ENCODE data around the gene CCDC112.

Gene CCDC112

GRCh38 chr5:115304496-115304895 lies 8.0 kb upstream of the CCDC112 start:
- Histone ChIP-seq H3K4me2 (ENCODE audit: low read length) (no peak overlapping the region), H3K27me3 (ENCODE audit: insufficient read depth, low read length) (peaks cover 4% of the 10 kb centered on the region; the same call in 1 of the 2 replicates), H3K9ac (ENCODE audit: low read length) (no peak overlapping the region), H3K79me2 (ENCODE audit: insufficient read depth, low read length) (no peaks in the 10 kb centered on the region), H3K9me3 (ENCODE audit: low read length) (no peaks in the 10 kb centered on the region), H3K27ac (ENCODE audit: low read depth, low read length, poor library complexity, severe bottlenecking) (no peak overlapping the region), H3K4me1 (ENCODE audit: insufficient read depth, low read length, severe bottlenecking) (no peaks in the 10 kb centered on the region), H3K4me3 (ENCODE audit: low read depth, low read length, poor library complexity, severe bottlenecking) (no peak overlapping the region), H2AFZ (ENCODE audit: low read length) (no peak overlapping the region), H3K36me3 (ENCODE audit: insufficient read depth, low read length) (no peaks in the 10 kb centered on the region), H3F3A (ENCODE audit: insufficient read depth, low read length) (no peaks in the 10 kb centered on the region), H4K20me1 (ENCODE audit: insufficient read depth, low read length) (no peaks in the 10 kb centered on the region), H3K9me2 (ENCODE audit: low read depth, low read length) (no peaks in the 10 kb centered on the region)
- TF ChIP-seq CTCF (IDR thresholded peaks at IDR 0.05; ENCODE audit: low read length) = no peak
- TF ChIP-seq EZH2 (IDR thresholded peaks at IDR 0.05; ENCODE audit: borderline replicate concordance, low read length) = no peak

GRCh38 chr5:115298811-115299210 lies 2.4 kb upstream of the CCDC112 start:
- no peaks in the 10 kb centered on the region for H3F3A ChIP-seq (ENCODE audit: insufficient read depth, low read length)
- peaks cover 11% of the 10 kb centered on the region for H3K4me1 ChIP-seq (ENCODE audit: insufficient read depth, low read length, severe bottlenecking)
- H3K27ac ChIP-seq (ENCODE audit: low read depth, low read length, poor library complexity, severe bottlenecking) = no peak overlapping the region
- no peaks in the 10 kb centered on the region for H3K36me3 ChIP-seq (ENCODE audit: insufficient read depth, low read length)
- H3K9ac ChIP-seq (ENCODE audit: low read length) = no peak overlapping the region
- H2AFZ ChIP-seq (ENCODE audit: low read length) = no peak overlapping the region
- no peaks in the 10 kb centered on the region for H4K20me1 ChIP-seq (ENCODE audit: insufficient read depth, low read length)
- H3K4me3 ChIP-seq (ENCODE audit: low read depth, low read length, poor library complexity, severe bottlenecking) = no peak overlapping the region
- H3K79me2 ChIP-seq (ENCODE audit: insufficient read depth, low read length) = no peaks in the 10 kb centered on the region
- peaks cover 4% of the 10 kb centered on the region; the same call in 1 of the 2 replicates for H3K27me3 ChIP-seq (ENCODE audit: insufficient read depth, low read length)
- no peaks in the 10 kb centered on the region for H3K9me3 ChIP-seq (ENCODE audit: low read length)
- H3K9me2 ChIP-seq (ENCODE audit: low read depth, low read length) = no peaks in the 10 kb centered on the region
- H3K4me2 ChIP-seq (ENCODE audit: low read length) = no peak overlapping the region
- TF ChIP-seq CTCF (IDR thresholded peaks at IDR 0.05; ENCODE audit: low read length) (no peak), EZH2 (IDR thresholded peaks at IDR 0.05; ENCODE audit: borderline replicate concordance, low read length) (no peak)

GRCh38 chr5:115297031-115297430 lies 577 bp upstream of the CCDC112 start:
- H3K27me3 ChIP-seq (ENCODE audit: insufficient read depth, low read length) = peaks cover 4% of the 10 kb centered on the region; the same call in 1 of the 2 replicates
- no peaks in the 10 kb centered on the region for H3K9me2 ChIP-seq (ENCODE audit: low read depth, low read length)
- no peak overlapping the region for H2AFZ ChIP-seq (ENCODE audit: low read length)
- H3F3A ChIP-seq (ENCODE audit: insufficient read depth, low read length) = no peaks in the 10 kb centered on the region
- peaks cover 11% of the 10 kb centered on the region for H3K4me1 ChIP-seq (ENCODE audit: insufficient read depth, low read length, severe bottlenecking)
- no peak for TF ChIP-seq EZH2 (IDR thresholded peaks at IDR 0.05; ENCODE audit: borderline replicate concordance, low read length)
- H3K4me3 ChIP-seq (ENCODE audit: low read depth, low read length, poor library complexity, severe bottlenecking) = peak overlapping the region; percentile 54
- no peak overlapping the region for H3K9ac ChIP-seq (ENCODE audit: low read length)
- H4K20me1 ChIP-seq (ENCODE audit: insufficient read depth, low read length) = no peaks in the 10 kb centered on the region
- H3K79me2 ChIP-seq (ENCODE audit: insufficient read depth, low read length) = no peaks in the 10 kb centered on the region
- H3K36me3 ChIP-seq (ENCODE audit: insufficient read depth, low read length) = no peaks in the 10 kb centered on the region
- H3K27ac ChIP-seq (ENCODE audit: low read depth, low read length, poor library complexity, severe bottlenecking) = no peak overlapping the region
- H3K9me3 ChIP-seq (ENCODE audit: low read length) = peaks cover 2% of the 10 kb centered on the region; the same call in 1 of the 2 replicates
- H3K4me2 ChIP-seq (ENCODE audit: low read length) = peak overlapping the region; percentile 55

- Histone ChIP-seq H3K4me3 (ENCODE audit: low read depth, low read length, poor library complexity, severe bottlenecking) (peak overlapping the region; percentile 73), H3K9me2 (ENCODE audit: low read depth, low read length) (no peaks in the 10 kb centered on the region), H3K4me1 (ENCODE audit: insufficient read depth, low read length, severe bottlenecking) (peaks cover 11% of the 10 kb centered on the region), H3K27me3 (ENCODE audit: insufficient read depth, low read length) (peaks cover 4% of the 10 kb centered on the region; the same call in 1 of the 2 replicates), H4K20me1 (ENCODE audit: insufficient read depth, low read length) (no peaks in the 10 kb centered on the region), H3F3A (ENCODE audit: insufficient read depth, low read length) (no peaks in the 10 kb centered on the region), H3K79me2 (ENCODE audit: insufficient read depth, low read length) (no peaks in the 10 kb centered on the region), H3K9me3 (ENCODE audit: low read length) (peaks cover 9% of the 10 kb centered on the region; the same call in 1 of the 2 replicates), H3K36me3 (ENCODE audit: insufficient read depth, low read length) (no peaks in the 10 kb centered on the region), H3K9ac (ENCODE audit: low read length) (peak overlapping the region; percentile 64), H3K27ac (ENCODE audit: low read depth, low read length, poor library complexity, severe bottlenecking) (no peak overlapping the region), H3K4me2 (ENCODE audit: low read length) (peak overlapping the region; percentile 63), H2AFZ (ENCODE audit: low read length) (no peak overlapping the region)
- TF ChIP-seq EZH2 (IDR thresholded peaks at IDR 0.05; ENCODE audit: borderline replicate concordance, low read length) = no peak
- no peak for TF ChIP-seq CTCF (IDR thresholded peaks at IDR 0.05; ENCODE audit: low read length)
These were observed 704 bp downstream of the CCDC112 start for GRCh38 chr5:115295777-115296123.
